ENCODE measurements around the gene SIRPA.
A peak's percentile ranks its signal among the peaks of the same experiment; 100 is the strongest.

SIRPA gene

DNA sequence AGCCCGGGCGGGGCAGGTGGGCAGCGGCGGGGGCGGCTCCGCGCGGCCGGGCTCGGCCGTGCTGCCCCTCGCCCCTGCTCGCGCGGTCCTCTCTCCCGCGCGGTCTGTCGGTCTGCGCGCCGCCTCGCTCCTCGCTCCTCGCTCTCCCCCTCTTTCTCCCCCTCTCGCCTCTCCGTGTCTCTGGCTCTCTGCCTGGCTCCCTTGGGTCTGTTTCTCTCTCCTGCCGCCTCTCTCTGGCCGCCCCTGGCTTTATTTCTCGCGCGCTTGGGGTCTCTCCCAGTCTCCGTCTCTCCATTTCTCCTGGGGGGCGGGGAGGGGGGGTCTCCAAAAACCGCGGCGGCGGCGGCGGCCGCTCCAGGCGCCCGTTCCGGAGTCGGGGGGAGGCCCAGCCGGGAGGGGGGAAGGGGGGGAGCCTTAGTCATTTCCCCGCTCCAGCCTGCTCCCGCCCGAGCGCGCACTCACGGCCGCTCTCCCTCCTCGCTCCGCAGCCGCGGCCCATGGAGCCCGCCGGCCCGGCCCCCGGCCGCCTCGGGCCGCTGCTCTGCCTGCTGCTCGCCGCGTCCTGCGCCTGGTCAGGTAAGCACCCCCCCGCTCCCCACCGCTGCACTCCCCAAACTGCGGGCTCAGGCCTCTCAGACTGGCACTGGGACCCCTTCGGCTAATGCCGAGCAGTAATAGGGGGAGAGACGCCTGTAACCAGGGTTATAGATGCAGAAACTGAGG is at the start of gene SIRPA:
Gene SIRPA, plus strand, starts transcription at position 457 of the 723 bp plus-strand sequence. Its CDS starts 41 bp downstream, at position 498.
- DNase-seq: peak in 52 of 56 donors; percentile 40 to 92 (median 74)

DNA sequence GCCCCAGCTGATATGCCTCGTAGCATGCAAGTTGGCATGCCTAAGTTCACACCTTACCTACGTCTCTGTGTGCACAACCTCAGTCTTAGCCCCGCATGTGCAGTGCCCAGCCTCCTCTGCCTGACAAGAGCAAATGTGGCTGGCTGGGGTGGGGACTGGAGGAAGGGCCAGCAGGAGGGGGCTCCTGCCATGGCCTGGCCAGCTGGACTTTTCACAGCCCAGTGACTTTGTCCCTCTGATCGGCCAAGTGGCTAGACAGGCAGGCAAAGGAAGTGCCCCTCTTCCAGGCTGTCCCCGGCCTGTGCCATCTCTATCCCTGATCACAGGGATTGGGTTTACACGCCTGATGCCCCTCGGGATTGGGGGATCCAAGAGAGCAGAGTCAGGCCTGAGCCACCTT is 49.5 kb upstream of the SIRPA start:
- no peak for DNase-seq

DNA sequence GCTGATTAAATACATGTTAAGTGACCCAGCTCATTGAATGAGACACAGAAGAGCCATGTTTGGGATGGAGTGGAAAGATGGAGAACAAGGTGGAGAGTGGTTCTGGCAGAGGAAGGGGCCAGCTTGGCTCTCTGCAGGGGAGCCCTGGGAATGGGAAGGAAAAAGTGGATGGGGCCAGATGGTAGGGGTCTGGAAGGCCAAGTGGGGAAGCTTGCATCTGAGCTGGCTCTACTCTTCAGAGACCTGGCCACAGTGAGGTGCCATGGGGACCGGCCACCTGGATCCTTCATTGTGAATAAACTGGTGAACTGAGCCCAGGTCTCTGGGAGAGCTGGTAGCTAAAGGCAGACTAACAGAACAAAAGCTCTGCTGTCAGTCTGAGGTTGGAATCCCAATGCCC is 48.9 kb upstream of the SIRPA start:
- no peak for DNase-seq

DNA sequence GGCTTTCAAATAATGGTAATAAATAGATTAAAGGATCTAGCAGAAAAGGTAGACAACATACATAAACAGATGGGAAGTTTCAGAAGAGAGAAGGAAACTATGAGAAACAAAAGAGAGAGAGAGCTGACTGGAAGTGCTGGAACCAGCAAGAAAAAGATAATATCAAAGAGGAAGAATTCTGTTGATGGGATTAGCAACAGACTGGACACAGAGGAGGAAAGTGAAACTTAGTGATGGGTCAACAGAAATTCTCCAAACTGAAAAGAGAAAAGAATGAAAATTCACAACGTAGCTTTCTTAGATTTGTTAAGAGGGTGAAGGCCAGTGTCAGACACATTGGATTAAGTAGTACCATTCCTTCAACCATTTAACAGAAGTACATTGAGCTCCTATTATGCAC is 48.3 kb upstream of the SIRPA start:
- DNase-seq: no peak

DNA sequence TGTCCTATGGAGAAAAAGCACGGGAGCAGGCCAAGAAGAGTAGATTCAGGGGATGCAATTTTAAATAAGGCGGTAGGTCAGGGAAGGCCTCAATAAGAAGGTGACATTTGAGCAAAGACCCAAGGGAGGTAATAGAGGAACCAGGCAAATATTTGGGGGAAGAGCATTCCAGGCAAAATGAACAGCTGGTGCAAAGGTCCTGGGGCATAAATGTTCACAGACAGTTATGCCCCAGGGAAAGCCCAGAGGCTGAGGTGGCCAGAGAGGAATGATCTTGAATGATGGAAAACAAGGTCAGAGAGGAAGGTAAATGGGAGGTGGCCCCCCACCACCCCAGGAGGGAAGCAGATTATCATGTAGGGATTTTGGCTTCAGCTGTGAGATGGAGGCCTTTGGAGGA is 47.4 kb upstream of the SIRPA start:
- DNase-seq: no peak

DNA sequence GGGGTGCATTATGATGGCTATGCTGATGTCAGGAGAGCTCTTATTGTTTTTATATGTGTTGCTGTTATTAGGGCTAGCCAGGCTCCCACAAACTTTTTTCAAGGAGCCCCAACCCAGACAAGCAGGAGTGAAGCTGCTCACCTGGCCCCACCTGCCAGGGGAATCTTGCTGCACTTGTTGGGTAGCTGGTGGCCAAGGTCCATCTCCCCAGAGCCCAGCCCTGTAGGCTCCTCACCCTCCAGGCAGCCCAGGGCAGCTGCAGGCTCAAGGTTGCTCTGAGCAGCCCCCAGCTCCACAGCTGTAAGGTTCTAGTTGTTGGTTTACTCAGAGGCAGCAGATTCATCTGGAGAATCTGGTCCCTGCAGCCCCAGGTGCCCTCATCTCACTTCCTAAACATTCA is 46.8 kb upstream of the SIRPA start:
- no peak for DNase-seq

DNA sequence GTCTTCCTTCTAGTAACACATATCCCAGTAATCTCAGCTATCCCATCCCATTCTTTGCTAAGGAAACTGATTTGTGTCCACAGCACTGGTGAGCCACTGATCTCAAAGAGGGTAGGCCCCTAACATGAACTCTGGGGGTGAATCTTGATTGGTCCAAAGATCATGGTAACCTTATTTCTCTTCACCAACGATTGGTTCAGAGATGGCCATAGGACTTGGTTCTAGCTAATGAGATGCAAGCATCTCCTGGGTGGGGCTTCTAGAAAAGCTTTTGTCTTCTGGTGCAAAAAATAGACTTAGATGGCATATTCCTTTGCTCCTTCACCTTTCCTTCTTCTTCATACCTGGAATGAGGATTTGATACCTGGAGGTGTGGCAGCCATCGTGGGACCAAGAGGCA is 43.8 kb upstream of the SIRPA start:
- DNase-seq: no peak

DNA sequence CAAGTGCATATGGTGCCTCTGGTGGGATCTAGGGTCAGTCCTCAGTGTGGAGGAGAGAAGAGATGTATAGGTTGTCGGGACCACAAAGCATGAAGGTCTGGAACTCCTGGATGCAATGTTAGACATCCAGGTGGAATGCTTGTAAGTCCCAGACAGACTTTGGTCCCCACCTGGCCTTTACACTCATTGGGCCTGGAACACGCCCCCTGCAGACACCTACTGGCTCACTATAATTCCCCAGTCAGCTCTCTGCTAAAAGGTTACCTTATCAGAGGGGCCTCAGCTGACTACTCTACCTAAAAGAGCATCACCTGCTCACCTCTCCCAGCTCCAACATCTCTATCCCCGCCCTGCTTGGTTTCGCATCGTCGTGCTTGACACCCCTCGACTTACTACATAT is 41.7 kb upstream of the SIRPA start:
- DNase-seq: no peak

DNA sequence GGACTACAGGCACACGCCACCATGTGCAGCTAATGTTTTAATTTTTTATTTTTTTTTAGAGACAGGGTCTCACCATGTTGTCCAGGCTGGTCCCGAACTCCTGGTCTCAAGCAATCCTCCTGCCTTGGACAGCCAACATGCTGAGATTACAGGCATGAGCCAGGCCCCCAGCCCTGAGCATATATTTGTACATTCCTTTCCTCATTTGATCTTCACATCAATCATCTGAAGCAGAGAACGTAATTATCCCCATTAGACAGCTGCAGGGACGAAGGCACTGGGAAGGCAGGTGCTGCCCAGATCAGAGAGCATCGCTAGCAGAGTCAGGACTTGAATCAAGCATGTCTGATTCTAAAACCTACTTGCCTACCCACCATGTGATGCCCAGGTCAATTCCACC is 41.0 kb upstream of the SIRPA start:
- no peak for DNase-seq

DNA sequence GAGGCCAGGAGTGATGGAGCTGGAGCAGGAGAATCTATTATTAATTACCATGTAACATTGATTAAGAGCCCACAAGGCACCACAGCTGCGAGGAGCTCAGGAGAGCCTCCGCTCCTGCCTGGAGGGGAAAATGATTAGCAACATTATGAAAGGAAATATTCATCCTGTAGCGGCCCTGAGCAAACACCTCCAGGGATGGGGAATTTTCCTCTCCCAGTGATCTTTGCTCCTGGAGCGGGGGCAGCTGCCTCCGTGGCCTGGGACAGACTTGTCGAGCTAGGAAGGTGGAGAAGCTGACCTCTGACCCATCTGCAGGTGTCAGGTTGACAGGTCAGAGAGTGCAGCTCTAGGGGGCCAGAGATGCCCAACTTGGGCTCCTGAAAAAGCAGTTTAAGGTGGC is 40.1 kb upstream of the SIRPA start:
- no peak for DNase-seq

DNA sequence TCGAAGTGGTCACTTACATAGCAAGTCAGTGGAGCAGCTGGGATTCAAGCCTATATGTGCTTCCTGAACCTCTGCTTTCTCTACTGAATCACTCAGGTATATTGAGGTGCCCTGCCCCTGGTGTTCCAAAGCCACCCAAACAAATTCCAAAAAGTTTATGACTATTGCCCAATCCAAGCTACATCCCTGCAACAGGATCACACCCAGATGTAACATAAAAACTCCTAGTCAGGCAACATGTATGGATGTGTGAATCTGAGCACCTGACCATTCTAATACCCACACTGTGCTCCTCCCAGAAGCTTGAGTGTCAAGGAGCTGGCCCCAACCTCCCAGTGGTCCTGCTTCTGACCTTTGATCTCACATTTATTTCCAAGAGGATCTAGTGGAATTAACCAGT is 39.5 kb upstream of the SIRPA start:
- no peak for DNase-seq

DNA sequence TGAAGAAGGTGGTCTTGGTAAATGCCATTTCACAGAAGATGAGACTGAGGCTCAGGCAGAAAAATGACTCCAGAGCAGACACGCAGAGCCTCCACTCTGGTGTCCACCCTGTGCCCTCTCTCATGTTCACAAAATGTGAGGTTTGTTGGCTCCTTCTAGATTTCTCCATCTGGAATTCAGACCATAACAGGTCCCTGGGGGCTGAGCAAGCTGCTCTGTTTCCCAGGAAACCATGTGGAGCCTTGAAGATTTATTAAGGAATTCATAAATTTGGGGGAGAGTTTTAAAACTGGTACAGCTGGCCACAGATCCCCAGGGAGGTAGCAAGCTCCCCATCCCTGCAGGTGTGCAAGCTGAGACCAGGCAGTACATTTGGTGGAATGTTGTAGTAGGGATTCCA is 38.8 kb upstream of the SIRPA start:
- no peak for DNase-seq

DNA sequence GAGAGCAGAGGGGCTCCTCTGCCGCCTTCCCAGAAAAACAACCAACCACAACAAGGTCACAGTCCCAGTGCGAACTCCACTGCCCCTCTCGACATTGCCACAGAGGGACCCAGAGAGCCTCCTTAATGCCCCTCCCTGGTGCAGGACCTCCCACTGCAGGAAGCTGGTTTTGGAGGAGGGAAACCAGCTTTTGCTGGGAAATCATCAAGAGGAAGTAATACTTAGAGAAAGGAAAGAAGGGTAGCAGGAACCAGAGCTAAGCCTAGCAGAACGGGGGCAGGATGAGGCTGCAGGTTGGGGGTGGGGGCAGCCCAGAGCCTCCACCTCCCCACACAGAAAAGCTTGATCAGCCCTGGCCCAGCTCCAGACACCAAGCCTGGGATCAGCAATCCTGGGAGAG is 37.7 kb upstream of the SIRPA start:
- no peak for DNase-seq

DNA sequence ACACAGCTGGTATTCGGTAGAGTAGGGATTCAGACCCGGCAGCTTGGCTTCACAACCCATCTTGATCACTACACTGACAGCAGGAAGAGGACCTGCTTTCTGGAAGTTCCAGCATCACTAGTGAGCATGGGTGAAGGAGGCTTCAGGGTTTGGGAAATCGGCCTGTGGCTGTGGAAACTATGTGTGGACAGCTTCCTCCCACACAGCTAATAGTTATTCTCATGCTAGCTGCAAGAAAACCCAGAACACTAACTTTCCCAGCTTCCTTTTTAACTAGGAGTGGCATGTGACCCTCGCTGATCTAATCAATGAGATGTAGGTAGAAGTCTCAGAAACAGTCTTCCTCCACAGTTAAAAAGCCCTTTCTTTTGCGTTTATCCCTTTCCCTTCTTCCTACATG is 36.3 kb upstream of the SIRPA start:
- no peak for DNase-seq

DNA sequence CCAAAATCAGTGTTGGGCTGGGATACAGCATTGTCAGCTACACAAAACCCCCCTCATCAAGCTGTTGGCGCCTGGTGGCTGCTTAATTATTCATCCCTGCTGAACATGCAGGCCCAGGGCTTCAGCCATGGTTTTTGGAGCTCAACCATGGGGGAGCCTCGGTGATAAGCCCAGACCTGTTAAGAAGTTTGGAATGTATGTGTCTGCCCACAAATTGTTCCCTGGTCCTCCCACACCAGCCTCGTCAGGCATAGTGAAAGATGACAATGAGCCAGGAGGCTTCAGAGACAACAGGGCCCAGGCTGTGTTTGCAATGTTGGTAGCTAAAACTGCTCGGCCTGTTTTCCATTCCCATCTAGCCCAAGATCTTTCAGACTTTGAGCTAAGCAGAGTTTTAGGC is 34.8 kb upstream of the SIRPA start:
- DNase-seq: no peak

DNA sequence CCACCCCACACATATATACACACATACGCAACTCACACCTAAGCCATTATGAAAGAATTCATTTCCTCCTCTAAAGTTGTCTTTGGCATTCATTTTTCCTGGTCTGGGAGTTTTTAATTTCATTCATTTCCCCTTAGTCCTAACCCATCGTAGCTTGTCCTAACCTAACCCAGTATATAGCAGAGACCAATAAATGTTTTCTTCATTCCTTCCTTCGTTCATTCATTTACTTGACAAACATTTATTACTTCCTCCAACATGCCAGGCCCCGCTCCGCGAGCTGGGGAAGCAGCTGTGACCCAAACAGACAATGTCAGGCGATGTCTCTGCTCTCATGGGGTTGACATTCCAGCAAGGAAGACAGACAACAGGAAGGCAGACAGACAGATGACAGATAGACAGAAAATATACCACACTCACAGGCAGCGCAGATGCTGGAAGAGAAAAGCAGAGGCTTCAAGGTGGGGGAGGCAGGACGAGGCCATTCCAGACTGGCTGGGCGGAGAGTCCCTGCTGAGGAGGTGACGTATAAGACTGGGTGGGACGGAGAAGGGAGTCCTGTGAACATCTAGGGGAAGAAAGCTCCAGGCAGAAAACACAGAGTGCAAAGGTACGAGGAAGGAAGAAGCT is 33.7 kb upstream of the SIRPA start:
- DNase-seq: no peak

DNA sequence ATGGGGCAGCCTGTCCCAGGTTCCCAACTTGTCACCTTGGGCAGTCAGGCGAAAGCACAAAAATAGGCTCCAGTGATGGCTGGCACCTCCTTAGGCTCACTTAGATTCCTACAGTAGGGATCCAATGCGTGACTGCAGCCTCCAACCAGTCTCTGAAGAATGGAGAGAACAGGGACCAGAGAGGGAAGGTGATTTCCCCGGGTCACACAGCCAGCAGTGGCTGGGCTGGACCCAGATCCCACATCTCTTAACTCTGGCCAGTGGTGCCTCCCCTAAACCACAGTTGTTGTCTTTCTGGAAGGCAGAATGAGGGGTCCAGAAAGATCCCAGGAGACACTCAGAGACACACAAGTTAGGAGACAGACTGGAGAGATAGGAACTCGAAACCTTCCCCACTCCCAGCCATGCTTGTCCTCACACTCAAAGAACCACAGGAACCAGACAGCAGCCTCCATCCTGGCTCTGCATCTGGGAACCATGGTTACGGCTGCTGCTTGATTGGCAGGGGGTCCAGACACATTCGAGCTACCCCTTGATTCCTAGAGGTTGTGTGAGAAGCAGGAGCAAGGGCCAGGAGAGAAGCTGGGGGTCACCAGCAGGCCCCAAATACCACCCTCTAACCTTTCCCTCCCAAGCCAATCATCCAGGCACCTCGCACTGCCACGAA is 33.1 kb upstream of the SIRPA start:
- DNase-seq: no peak

DNA sequence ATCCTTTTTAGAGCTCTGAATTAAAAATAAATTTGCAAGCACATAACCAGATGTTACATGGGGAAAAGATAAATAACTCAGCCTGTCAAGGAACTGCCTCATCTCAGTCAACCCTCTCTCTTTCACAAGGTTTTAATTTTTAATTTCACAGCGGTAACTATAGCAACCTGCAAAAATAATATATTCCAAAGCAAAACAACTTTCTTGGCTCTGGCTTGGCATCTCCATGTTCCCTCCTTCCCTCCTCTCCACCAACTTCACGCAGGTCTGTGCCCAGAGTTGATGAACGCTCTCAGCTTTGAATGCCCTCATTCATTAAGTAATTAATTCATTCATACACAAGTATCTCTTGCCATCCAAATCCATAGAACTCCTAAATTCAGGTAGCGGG is 32.5 kb upstream of the SIRPA start:
- DNase-seq: peak in 1 of 56 donors; percentile 11

DNA sequence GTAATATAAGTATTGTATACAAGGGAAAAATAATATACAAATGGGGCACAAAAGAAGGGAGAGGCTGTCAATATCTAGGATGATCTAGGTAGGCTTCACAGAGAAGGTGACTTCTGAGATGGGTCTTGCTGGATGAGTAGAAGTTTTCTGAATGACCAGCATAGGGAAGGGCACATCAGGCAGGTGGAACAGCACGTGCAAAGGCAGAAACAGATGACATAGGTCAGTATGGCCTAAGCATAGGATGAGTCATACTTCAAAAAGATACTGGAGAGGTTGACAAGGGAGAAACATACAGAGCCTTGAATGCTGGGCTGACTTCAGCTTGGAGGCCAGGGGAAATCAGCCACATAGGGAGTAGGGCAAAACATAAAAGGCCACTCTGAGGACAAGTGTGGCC is 31.9 kb upstream of the SIRPA start:
- DNase-seq: no peak

DNA sequence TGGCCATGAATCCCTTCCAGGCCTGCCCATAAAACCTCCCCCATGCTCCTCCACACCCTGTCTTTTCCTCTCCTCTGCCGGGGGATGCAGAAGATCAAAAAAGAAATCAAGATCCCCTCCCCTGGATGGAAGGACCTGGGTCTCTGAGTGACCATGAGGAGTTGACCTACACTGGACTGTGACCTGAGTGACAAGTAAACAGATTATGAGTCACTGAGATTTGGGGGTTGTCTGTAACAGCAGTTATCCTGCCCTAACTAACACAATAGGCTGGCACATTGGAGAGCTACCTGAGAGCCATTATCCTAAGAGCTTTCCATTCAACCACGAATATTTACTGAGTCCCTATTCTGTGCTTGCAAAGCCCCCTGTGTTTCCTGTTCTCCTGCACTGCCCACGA is 28.4 kb upstream of the SIRPA start:
- no peak for DNase-seq

DNA sequence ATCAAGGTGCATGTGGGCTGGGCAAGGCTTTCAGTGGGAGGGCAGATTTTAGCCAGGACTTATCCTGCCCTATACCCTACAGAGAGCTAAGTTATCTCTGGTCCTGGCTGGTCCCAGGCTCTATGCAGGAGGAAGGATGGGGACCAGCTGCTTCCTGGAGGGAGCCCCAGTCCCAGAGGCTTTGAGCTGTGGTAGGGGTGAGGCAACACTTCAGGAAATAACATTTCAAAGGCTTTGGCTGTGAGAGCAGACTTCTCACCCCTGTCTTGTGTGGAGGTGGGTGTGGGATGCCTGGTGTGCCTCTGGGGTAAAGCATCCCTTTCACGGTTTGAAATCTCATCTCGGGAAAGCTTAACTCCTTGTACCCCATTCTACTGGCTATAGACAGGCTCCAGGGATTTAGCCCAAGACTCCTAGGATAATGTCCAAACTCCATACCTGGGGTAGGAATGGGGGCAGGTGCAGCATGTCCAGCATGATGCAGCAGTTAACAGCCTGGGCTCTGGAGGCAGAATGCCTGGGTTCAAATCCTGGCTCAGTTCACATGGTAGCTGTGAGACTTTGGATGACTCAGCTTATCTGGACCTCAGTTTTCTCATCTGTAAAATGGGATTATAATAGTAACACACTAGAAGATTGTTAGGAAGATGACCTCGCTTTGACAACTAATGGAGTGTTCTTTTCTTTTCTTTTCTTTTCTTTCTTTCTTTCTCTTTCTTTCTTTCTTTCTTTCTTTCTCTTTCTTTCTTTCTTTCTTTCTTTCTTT is 27.5 kb upstream of the SIRPA start:
- DNase-seq: no peak

DNA sequence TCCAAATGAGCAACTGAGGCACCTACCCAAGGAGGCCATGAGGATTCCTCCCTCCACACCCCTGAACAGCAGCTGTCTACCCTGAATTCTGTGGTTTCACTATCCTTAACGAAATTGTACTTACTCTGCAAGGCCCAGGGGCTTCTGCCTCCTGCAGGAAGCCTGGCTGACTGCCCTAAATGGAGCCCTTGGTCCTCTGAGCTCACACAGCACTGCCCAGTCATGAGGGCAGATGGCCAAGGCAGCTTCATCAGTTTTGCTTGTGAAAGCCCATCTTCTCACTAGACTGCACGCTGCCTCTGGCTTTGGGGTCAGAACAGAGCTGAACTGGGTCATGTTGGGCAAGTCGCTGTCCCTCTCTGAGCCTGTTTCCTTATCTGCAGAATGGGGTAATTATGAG is 26.4 kb upstream of the SIRPA start:
- no peak for DNase-seq
